Right atrium auricular region (tissue), 2 donors: ENCODE measurements around the gene MED25. TPM values are rescaled to one million over a fixed set of nuclear protein-coding genes. Genes with fewer than 3 reads are reported as not detected.

ENCODE experiments used
- DNase-seq: peaks from one replicate; pipeline ENCODE4 v3.0.0-alpha.2; 2019; ENCODE audit warnings: low spot score
- H3K27ac ChIP-seq, 2 donors: fragments of 200-600 bp; sonication (generic); 1 replicate in 1 of 2; 2 replicates in 1 of 2; pipeline ENCODE4 v1.5.1; 2016 to 2019
- H3K27me3 ChIP-seq, 2 donors: fragments of 200-600 bp; sonication (generic); one replicate each; pipeline versions ENCODE4 v1.5.1 to v1.6.0; 2017 to 2019
- H3K36me3 ChIP-seq: fragments of 200-600 bp; sonication (generic); one replicate; pipeline ENCODE4 v1.5.1; 2016
- H3K4me1 ChIP-seq, 2 donors: fragments of 200-600 bp; sonication (generic); one replicate each; pipeline versions ENCODE4 v1.5.1 to v1.6.0; 2017 to 2019
- H3K4me3 ChIP-seq, 2 donors: fragments of 200-600 bp; sonication (generic); 1 replicate in 1 of 2; 2 replicates in 1 of 2; pipeline ENCODE4 v1.5.1; 2017 to 2019; ENCODE audit warnings: mild to moderate bottlenecking in 1 of 2, moderate library complexity in 1 of 2
- H3K9me3 ChIP-seq, 2 donors: fragments of 200-600 bp; sonication (generic); one replicate each; pipeline ENCODE4 v1.5.1; 2019
- total RNA-seq, 2 donors: library from RNA; depleted of rRNA; stranded (reverse); fragments of >200 nt; gene quantifications; one replicate each; pipeline ENCODE4 v1.1.0, GENCODE V29; 2016
- TF ChIP-seq, protein P1 (sequence below), 2 donors: fragments of 200-600 bp; sonication (generic); IDR thresholded peaks; one replicate each; pipeline ENCODE4 v1.5.1; 2019; ENCODE audit warnings: antibody characterized with exemption in 2 of 2

MED25 gene
- total RNA-seq, 2 donors from 2014 or later: 31.1 to 54.0 TPM

DNA sequence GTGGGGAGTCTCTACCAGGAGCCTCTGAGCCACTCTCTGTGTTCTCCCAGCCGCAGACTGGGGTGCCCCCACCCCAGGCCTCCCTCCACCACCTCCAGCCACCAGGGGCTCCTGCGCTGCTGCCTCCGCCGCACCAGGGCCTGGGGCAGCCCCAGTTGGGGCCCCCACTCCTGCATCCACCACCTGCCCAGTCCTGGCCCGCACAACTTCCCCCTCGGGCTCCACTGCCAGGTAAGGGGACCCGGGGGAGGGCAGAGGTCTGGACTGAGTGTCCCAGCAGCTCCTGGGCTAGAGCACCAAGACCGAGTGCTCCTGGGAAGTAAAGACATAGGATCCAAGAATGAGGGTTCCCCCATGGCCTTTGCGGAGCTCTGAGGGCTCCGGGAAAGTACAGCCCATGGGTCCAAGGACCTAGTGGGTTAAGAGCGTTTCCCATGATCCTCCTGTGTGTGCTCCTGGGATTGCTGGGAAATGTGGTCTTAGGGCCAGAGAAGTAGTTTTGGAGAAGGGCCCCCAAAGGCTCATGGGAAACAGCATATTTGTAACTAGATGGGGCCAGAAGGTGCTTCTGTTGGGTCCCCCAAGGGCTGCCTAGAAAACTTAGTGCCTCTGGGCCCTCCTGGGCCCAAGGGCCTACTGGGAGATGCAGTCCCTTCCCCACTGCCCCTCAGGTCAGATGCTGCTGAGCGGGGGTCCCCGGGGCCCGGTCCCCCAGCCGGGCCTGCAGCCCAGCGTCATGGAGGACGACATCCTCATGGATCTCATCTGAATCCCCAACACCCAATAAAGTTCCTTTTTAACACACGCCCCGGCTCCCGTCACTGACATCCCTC is 18.3 kb downstream of the MED25 start:
- no peak for DNase-seq
- H3K4me3 ChIP-seq: no peak overlapping the region
- no peaks in the 10 kb centered on the region for H3K9me3 ChIP-seq
- TF ChIP-seq, protein P1, sequence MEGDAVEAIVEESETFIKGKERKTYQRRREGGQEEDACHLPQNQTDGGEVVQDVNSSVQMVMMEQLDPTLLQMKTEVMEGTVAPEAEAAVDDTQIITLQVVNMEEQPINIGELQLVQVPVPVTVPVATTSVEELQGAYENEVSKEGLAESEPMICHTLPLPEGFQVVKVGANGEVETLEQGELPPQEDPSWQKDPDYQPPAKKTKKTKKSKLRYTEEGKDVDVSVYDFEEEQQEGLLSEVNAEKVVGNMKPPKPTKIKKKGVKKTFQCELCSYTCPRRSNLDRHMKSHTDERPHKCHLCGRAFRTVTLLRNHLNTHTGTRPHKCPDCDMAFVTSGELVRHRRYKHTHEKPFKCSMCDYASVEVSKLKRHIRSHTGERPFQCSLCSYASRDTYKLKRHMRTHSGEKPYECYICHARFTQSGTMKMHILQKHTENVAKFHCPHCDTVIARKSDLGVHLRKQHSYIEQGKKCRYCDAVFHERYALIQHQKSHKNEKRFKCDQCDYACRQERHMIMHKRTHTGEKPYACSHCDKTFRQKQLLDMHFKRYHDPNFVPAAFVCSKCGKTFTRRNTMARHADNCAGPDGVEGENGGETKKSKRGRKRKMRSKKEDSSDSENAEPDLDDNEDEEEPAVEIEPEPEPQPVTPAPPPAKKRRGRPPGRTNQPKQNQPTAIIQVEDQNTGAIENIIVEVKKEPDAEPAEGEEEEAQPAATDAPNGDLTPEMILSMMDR (IDR thresholded peaks at IDR 0.05): no peak
- no peaks in the 10 kb centered on the region for H3K4me1 ChIP-seq
- H3K27me3 ChIP-seq: no peaks in the 10 kb centered on the region
- no peak overlapping the region for H3K27ac ChIP-seq
- peaks cover 54% of the 10 kb centered on the region for H3K36me3 ChIP-seq

DNA sequence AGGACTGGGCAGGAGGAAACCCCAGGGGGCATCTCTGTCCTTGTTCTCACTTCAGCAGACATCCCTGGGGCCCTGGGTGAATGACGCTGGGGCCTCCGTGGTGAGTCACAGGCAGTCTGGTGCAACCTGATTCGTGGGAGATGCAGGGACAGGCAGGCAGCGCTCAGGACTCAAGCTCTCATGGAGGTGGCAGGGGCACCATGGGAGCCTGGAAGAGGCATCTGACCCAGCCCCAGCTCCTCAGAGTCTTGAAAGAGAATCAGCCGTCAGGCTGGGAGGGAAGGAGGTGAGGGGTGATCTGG is 18.9 kb downstream of the MED25 start:
- TF ChIP-seq, protein P1 (IDR thresholded peaks at IDR 0.05): no peak
- Histone ChIP-seq H3K27ac (no peak overlapping the region), H3K27me3 (no peaks in the 10 kb centered on the region), H3K9me3 (no peaks in the 10 kb centered on the region), H3K4me3 (no peak overlapping the region), H3K4me1 (no peaks in the 10 kb centered on the region), H3K36me3 (peaks cover 48% of the 10 kb centered on the region)
- DNase-seq: no peak

DNA sequence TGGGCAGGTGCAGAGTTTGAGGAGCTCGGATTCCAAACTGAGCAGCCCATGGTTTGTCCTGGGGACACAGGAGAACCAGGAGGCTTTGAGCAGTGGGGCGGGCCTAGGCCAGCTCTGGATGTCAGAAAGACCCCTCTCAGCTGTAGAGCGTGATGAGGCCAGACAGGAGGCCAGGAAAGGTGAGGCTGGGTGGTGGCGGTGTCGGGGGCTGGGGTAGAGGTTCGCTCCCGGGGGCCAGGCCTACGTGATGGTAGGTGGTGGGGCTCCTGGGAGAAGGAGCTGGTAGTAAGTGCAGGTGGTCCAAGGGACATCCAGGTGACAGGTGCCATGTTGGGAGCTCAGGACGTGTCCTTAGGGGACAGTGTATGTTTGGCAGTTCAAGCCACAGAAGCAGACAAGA is 19.3 kb downstream of the MED25 start:
- no peak overlapping the region for H3K27ac ChIP-seq
- H3K27me3 ChIP-seq: no peaks in the 10 kb centered on the region
- H3K4me3 ChIP-seq: no peak overlapping the region
- no peak for DNase-seq
- H3K4me1 ChIP-seq: no peaks in the 10 kb centered on the region
- H3K36me3 ChIP-seq: peaks cover 44% of the 10 kb centered on the region
- TF ChIP-seq, protein P1 (IDR thresholded peaks at IDR 0.05): no peak
- no peaks in the 10 kb centered on the region for H3K9me3 ChIP-seq

DNA sequence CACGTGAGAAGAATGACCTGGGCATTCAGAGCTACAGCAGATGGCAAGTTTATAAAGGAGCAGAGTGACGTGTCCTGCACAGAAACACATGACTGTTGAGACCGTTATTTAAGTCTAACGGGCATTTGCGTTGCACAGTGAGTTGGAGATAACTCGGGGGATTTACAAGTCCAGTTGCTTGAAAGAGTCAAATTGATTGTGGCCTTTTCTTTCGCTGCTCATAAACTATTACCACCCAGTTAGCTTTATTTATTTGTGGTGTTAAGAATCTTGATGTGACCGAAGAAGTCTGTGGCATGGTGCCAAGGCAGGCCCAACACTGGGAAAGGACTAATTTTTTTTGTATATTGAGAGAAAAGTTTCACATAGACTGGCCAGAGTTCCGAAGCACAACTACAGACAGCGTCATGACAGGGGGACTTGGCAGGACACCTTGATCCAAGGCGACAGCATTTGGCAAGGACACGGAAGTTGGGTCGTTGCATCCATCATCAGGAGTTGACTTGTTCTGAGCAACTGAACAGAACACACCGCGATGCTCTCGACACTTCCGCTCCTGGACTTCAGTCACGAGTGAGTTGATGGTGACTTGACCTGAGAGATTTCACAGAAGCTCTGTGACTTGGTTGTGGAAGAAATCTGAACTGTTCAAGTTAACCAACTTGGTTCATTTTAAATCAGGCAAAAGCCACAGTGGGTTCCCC is 20.9 kb downstream of the MED25 start:
- TF ChIP-seq, protein P1 (IDR thresholded peaks at IDR 0.05): no peak
- DNase-seq: no peak
- H3K4me1 ChIP-seq: no peaks in the 10 kb centered on the region
- H3K9me3 ChIP-seq: no peaks in the 10 kb centered on the region
- peaks cover 28% of the 10 kb centered on the region for H3K36me3 ChIP-seq
- H3K27ac ChIP-seq: peak overlapping the region; percentile 55 to 65
- no peaks in the 10 kb centered on the region for H3K27me3 ChIP-seq
- H3K4me3 ChIP-seq: no peak overlapping the region

DNA sequence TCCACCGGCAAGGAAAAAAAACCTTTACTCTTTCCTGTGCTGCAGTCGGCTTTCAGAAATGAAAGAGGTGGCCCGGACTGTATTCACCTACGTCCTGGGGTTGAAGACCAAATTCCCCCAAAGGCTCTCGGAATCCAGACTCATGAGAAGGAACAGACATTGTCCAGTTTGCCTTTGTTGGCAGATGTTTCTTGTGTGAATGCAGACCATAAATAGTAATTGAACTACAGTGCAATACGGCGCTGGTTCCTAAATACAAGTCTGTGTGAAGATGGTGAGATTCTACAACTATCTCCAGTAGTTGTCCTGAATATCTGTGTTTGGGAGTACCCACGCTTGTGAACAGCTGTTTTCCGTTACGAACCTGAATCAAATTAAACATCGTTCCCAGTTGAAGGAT is 21.6 kb downstream of the MED25 start:
- TF ChIP-seq, protein P1 (IDR thresholded peaks at IDR 0.05): no peak
- Histone ChIP-seq H3K4me1 (no peaks in the 10 kb centered on the region), H3K27ac (peak overlapping the region; percentile 55 to 65), H3K36me3 (peaks cover 21% of the 10 kb centered on the region), H3K9me3 (no peaks in the 10 kb centered on the region), H3K27me3 (no peaks in the 10 kb centered on the region), H3K4me3 (no peak overlapping the region)
- no peak for DNase-seq
